Measurements from ENCODE around the gene BSG. TPM values are rescaled to one million over a fixed set of nuclear protein-coding genes. Genes with fewer than 3 reads are reported as not detected.

Gene BSG
- total and polyA plus RNA-seq, 9 of the 15 experiments (the other 6 are each of a cell fraction or from before 2014, with no cell fraction given): 4.6 to 495 (median 187) TPM

DNA sequence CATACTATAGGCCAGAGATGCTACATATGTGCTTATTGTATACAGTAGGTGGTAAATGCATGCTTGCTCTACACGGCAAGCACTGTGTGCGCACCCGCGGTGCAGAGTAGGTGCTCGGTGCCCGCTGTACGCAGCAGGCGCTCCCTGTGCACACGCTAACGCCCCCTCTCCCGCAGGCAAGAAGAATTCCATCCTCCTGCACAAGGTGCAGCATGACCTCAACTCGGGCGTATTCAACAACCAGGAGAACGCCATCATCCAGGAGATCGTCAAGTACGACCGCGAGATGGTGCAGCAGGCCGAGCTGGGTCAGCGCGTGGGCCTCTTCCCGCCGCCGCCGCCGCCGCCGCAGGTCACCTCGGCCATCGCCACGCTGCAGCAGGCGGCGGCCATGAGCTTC lies 43.2 kb downstream of the BSG start:
- intact Hi-C loops (cut with micrococcal nuclease) (no loop called here), in situ Hi-C loops (cut with MboI) (no loop called here)
- no peaks in the 10 kb centered on the region for H3K9me1 ChIP-seq (ENCODE audit: control insufficient read depth, insufficient read depth, low read length)
- H3K79me2 ChIP-seq (ENCODE audit: control insufficient read depth, insufficient read depth, low read length): no peaks in the 10 kb centered on the region
- BruUV-seq (replicated peaks): no TSS peak
- no peaks in the 10 kb centered on the region; the same call in 1 of the 2 replicates for H3K9me3 ChIP-seq (replicated peaks; ENCODE audit: control insufficient read depth, insufficient read depth, low read depth, low read length)
- H3K27me3 ChIP-seq (ENCODE audit: control insufficient read depth in 2 of 2, insufficient read depth in 2 of 2, low read length in 2 of 2): no peaks in the 10 kb centered on the region
- POLR2A ChIA-PET: no interaction called here
- H3K36me3 ChIP-seq (ENCODE audit: control insufficient read depth, insufficient read depth, low read length): peaks cover 64% of the 10 kb centered on the region; the same call in 2 of the 3 replicates
- TF ChIP-seq MCM2 (IDR thresholded peaks at IDR 0.05; ENCODE audit: low read depth) (no peak), BHLHE40 (IDR thresholded peaks at IDR 0.05; ENCODE audit: low read length) (no peak), ZNF124 (CRISPR knock-in tag; IDR thresholded peaks at IDR 0.05) (no peak), NFE2L1 (tag; IDR thresholded peaks at IDR 0.05; ENCODE audit: borderline replicate concordance, low read depth) (no peak), ADNP (tag; IDR thresholded peaks at IDR 0.05) (no peak), PPARD (CRISPR knock-in tag; IDR thresholded peaks at IDR 0.05) (no peak), MYNN (IDR thresholded peaks at IDR 0.05) (no peak), MYNN (CRISPR knock-in tag; IDR thresholded peaks at IDR 0.05) (no peak), ZKSCAN8 (CRISPR knock-in tag; IDR thresholded peaks at IDR 0.05) (peak; percentile 97), ZNF408 (CRISPR knock-in tag; IDR thresholded peaks at IDR 0.05; ENCODE audit: low read depth) (no peak), BCOR (IDR thresholded peaks at IDR 0.05) (peak; percentile 45; the same call in 1 of the 2 replicates), MECOM (CRISPR knock-in tag; IDR thresholded peaks at IDR 0.05) (no peak), FUS (optimal IDR thresholded peaks at IDR 0.05; ENCODE audit: low read depth, low read length) (no peak), ZNF699 (CRISPR knock-in tag; IDR thresholded peaks at IDR 0.05; ENCODE audit: insufficient replicate concordance) (no peak)
- TF ChIP-seq, protein P1, sequence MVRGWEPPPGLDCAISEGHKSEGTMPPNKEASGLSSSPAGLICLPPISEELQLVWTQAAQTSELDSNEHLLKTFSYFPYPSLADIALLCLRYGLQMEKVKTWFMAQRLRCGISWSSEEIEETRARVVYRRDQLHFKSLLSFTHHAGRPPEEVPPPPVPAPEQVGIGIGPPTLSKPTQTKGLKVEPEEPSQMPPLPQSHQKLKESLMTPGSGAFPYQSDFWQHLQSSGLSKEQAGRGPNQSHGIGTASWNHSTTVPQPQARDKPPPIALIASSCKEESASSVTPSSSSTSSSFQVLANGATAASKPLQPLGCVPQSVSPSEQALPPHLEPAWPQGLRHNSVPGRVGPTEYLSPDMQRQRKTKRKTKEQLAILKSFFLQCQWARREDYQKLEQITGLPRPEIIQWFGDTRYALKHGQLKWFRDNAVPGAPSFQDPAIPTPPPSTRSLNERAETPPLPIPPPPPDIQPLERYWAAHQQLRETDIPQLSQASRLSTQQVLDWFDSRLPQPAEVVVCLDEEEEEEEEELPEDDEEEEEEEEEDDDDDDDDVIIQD (CRISPR knock-in tag; IDR thresholded peaks at IDR 0.05): no peak
- TF ChIP-seq, protein P2, sequence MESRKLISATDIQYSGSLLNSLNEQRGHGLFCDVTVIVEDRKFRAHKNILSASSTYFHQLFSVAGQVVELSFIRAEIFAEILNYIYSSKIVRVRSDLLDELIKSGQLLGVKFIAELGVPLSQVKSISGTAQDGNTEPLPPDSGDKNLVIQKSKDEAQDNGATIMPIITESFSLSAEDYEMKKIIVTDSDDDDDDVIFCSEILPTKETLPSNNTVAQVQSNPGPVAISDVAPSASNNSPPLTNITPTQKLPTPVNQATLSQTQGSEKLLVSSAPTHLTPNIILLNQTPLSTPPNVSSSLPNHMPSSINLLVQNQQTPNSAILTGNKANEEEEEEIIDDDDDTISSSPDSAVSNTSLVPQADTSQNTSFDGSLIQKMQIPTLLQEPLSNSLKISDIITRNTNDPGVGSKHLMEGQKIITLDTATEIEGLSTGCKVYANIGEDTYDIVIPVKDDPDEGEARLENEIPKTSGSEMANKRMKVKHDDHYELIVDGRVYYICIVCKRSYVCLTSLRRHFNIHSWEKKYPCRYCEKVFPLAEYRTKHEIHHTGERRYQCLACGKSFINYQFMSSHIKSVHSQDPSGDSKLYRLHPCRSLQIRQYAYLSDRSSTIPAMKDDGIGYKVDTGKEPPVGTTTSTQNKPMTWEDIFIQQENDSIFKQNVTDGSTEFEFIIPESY (CRISPR knock-in tag; IDR thresholded peaks at IDR 0.05): peak; percentile 95
- TF ChIP-seq, protein P3, sequence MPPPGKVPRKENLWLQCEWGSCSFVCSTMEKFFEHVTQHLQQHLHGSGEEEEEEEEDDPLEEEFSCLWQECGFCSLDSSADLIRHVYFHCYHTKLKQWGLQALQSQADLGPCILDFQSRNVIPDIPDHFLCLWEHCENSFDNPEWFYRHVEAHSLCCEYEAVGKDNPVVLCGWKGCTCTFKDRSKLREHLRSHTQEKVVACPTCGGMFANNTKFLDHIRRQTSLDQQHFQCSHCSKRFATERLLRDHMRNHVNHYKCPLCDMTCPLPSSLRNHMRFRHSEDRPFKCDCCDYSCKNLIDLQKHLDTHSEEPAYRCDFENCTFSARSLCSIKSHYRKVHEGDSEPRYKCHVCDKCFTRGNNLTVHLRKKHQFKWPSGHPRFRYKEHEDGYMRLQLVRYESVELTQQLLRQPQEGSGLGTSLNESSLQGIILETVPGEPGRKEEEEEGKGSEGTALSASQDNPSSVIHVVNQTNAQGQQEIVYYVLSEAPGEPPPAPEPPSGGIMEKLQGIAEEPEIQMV (tag; conservative IDR thresholded peaks at IDR 0.05; ENCODE audit: low read depth): no peak
- TF ChIP-seq, protein P4, sequence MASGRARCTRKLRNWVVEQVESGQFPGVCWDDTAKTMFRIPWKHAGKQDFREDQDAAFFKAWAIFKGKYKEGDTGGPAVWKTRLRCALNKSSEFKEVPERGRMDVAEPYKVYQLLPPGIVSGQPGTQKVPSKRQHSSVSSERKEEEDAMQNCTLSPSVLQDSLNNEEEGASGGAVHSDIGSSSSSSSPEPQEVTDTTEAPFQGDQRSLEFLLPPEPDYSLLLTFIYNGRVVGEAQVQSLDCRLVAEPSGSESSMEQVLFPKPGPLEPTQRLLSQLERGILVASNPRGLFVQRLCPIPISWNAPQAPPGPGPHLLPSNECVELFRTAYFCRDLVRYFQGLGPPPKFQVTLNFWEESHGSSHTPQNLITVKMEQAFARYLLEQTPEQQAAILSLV (tag; IDR thresholded peaks at IDR 0.05): no peak
- CTCF ChIA-PET (ENCODE audit: low intra/inter-chr PET ratio): no interaction called here
- H3K27ac ChIP-seq (ENCODE audit: extremely low read depth, low read depth, low read length): no peak overlapping the region
- no peaks in the 10 kb centered on the region for H4K20me1 ChIP-seq (replicated peaks; ENCODE audit: control insufficient read depth, insufficient read depth, low read length)
- no peak overlapping the region for H2AFZ ChIP-seq (ENCODE audit: low read depth, low read length)
- FAIRE-seq (no peak), DNase-seq (ENCODE audit: extremely low read depth in 1 of 4, low spot score in 3 of 4) (no peak), ATAC-seq (no peak)
- H3K4me1 ChIP-seq (replicated peaks in 1 of 2; ENCODE audit: control insufficient read depth in 2 of 2, insufficient read depth in 2 of 2, low read length in 2 of 2): peaks cover 10 to 27% of the 10 kb centered on the region in 2 experiments
- H3K4me2 ChIP-seq (ENCODE audit: insufficient read depth, low read length): no peak overlapping the region
- 92% methylated on average over 15 of the region's 33 CpGs for WGBS (ENCODE audit: insufficient coverage, low coverage, missing lambda C conversion rate)
- H3K4me3 ChIP-seq: no peak overlapping the region
- H3K9ac ChIP-seq (ENCODE audit: insufficient read depth in 1 of 2, low read depth in 2 of 2, low read length in 2 of 2): no peak overlapping the region
